GM19328 (cell line): ENCODE results near the gene GPRC5A.

Source experiments
- ATAC-seq: cut with Tn5 transposase; IDR thresholded peaks from one replicate; pipeline ENCODE4 v1.9.1; 2021; ENCODE audit warnings: mild to moderate bottlenecking, moderate library complexity; ENCODE audit not compliant: unreplicated experiment

GPRC5A gene

GRCh38 chr12:12909228-12909994 is 18.0 kb downstream of the GPRC5A start:
- ATAC-seq, result no peak

GRCh38 chr12:12909995-12910420 is 18.6 kb downstream of the GPRC5A start:
- ATAC-seq, result no peak

DNA sequence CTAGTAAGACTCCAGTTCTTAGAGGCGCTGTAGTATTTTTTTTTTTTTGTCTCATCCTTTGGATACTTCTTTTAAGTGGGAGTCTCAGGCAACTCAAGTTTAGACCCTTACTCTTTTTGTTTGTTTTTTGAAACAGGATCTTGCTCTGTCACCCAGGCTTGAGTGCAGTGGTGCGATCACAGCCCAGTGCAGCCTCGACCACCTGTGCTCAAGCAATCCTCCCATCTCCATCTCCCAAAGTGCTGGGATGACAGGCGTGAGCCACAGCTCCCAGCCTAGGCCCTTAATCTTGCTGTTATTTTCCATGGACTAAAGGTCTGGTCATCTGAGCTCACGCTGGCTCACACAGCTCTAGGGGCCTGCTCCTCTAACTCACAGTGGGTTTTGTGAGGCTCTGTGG is 21.3 kb downstream of the GPRC5A start:
- ATAC-seq, result no peak

DNA sequence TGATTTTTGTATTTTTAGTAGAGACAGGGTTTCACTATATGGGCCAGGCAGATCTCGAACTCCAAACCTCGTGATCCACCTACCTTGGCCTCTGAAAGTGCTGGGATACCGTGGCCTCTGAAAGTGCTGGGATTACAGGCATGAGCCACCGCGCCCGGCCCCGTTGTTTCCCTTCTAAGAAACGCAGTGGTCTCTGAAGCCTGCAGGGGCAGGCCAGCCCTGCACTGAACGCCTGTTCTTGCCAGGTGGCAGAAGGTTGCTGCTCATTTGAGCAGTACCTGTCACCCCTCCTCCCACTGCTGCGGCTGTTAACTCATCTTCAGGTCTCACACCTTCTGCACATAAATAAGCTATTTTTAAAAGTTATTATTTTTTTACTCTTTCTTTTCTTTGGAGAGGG is 24.3 kb downstream of the GPRC5A start:
- no peak for ATAC-seq

GRCh38 chr12:12916135-12916944 is 25.0 kb downstream of the GPRC5A start:
- peak; percentile 93 for ATAC-seq

- no peak for ATAC-seq
Measured at GRCh38 chr12:12917517-12917916, 26.2 kb downstream of the GPRC5A start.

DNA sequence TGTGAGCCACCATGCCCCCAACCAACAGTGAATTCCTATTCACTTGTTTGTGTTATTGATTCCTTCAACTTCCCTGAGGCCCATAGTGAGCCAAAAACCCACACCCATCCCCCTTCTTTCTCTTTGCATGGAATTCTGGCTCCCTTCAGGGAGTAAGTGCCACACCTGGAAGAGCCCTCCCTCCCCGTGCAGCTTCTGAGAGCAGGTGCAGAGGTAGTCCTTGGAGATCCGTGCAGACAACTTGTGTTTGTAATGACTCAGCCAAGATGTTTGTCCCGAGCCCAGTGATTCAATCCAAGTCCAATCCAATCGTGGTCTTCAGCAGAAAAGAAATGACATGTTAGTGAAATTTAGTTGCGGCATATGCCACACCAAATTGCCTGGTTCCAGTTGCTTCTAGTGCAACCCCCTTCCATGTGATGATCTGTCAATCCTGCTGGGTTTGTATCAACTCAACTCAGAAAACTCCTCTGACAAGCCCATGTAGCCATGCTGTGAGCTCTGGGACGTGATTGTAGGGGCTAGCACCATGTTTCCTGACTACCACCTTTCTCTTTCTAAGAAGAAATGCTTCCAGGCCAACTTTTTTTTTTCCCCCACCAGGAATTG is 27.5 kb downstream of the GPRC5A start:
- ATAC-seq, result no peak

GRCh38 chr12:12919666-12920435 is 28.5 kb downstream of the GPRC5A start:
- ATAC-seq, result no peak

- no peak for ATAC-seq
Measured at GRCh38 chr12:12922191-12922616, 30.8 kb downstream of the GPRC5A start.

- ATAC-seq, result no peak
Measured at GRCh38 chr12:12922978-12923377, 31.6 kb downstream of the GPRC5A start.

GRCh38 chr12:12924169-12924568 is 32.8 kb downstream of the GPRC5A start:
- ATAC-seq, result no peak

GRCh38 chr12:12925388-12925787 is 34.0 kb downstream of the GPRC5A start:
- ATAC-seq, result no peak

DNA sequence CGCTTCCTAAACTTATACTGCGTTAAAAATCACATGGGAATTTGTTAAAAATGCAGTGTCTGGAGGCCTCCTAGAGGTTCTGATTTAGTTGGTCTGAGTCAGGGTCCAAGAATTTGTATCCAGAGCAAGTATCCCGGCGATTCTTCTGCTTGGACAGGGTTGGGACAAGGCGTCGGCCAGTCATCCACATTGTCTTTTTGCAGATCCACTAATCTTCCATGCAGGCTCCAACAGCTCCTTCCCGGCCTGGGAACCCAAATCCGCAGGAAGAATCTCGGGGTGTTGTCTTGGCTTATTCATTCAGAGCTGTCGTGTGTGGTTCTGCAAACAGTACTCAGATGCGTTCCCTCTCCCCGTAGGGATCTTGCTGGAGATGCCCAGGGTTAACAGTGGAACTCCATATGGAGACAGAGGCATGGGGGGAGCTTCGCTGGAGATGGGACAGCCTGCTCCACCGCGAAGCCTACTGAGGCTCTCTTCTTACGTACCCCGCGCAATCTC is 35.3 kb downstream of the GPRC5A start:
- ATAC-seq, result no peak

- ATAC-seq, result no peak
Measured at GRCh38 chr12:12927211-12928079, 36.1 kb downstream of the GPRC5A start.

DNA sequence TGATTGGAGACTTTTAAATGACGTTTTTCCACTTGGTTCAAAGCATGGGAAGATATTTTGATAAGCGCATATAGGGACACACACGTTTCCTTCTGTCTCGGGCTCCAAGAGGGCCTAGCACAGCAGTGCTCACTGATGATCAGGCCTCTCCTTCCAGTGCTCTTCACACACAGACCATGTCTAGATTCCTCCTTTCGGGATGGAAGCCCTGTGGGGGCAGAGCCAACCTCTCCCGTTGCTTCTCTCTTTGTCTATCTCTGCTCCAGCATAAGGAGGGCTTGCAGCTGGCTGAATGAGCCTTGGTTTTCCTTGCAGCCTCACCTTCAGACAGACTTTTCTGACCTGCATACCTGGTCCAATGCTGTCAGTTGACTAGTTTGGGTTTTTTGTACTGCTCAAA is 38.3 kb downstream of the GPRC5A start:
- no peak for ATAC-seq

DNA sequence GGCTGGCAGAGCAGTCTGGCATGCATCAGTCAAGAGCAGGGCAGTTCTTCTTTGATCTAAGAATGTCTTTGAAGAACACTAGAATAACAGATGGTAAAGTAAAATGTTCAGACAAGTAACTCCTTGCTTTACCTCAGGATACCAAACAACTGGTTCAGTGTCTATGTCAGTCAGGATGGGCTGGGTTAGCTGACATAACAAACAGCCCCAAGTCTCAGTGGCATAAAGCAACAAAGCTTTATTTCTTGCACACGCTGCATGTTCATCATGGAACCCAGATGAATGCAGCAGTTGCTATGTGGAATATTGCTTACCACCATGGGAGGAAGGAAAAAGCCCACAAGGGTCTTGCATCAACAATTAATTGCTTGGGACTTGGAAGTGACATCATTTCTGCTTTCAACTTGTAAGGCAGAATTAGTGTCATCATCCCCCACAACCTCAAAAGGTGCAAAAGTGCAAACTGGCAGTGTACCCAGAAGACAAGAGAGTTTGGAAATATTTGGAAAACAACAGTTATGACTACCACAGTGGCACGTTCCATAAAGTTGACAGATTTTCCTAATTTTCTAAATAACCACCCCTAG is 39.4 kb downstream of the GPRC5A start:
- no peak for ATAC-seq

- no peak for ATAC-seq
Measured at GRCh38 chr12:12933742-12934141, 42.4 kb downstream of the GPRC5A start.

DNA sequence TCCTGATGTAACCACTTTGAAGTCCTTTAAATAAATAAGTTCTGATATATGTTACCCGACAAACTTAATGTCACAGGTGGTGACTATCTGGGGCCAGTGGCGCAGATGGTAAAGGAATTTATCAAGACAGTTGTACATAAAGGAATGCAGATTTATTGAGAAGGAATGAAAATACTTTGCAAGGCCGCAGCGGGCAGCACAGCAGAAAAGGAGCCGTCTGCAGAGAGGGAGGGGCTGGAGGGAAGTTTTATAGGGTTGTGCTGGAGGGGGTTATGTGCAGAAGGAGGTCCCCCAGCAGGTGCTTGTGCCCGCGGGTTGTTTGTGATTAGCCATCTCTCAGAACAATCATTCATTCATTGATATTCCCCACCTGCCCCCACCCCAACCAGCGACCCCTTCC is 43.2 kb downstream of the GPRC5A start:
- ATAC-seq, result no peak

DNA sequence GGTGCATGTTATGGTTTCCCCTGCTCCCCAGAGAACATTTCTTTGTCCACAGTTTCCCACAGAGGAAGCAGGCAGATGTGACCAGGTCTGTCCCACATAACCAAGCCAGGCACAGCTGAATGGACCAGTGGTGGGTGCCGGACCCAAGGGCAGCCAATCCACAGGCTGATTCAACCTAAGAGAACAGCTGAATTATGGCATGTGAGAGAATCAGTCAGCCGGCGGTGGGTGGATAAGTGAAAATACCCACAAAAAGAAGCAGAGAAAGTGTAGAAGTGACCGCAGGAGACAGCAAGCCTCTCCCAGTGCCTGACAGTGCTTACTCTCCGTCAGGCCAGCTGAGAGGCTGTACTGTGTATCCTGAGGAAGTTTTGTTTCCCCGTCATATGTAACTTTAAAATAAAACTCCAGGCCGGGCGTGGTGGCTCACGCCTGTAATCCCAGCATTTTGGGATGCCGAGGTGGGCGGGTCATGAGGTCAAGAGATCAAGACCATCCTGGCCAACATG is 45.7 kb downstream of the GPRC5A start:
- no peak for ATAC-seq
